SK-N-SH (cell line): ENCODE data around the gene SLC30A10. TPM values are rescaled to one million over a fixed set of nuclear protein-coding genes. Genes with fewer than 3 reads are reported as not detected.

ENCODE experiments used
- CTCF ChIA-PET: fragments of 300-600, 350-600 bp; formaldehyde crosslinking; extraction: SDS; loops from one replicate; lab custom pipeline; 2021; lab: Yijun Ruan, JAX
- POLR2A ChIA-PET: fragments of 350-600 bp; sonication (Branson Sonifier 250); formaldehyde crosslinking; extraction: SDS; loops from one replicate; lab custom pipeline; 2020; ENCODE audit warnings: antibody characterized with exemption, inconsistent platforms; lab: Yijun Ruan, JAX
- DNase-seq: peaks from one replicate; pipeline ENCODE4 v3.0.0; 2012
- H2AFZ ChIP-seq: fragments of 200-600 bp; sonication (generic); 2 replicates; pipeline ENCODE4 v1.8.1; 2016; ENCODE audit warnings: antibody characterized with exemption, mild to moderate bottlenecking, low read depth
- H3F3A ChIP-seq: fragments of 200-600 bp; sonication (generic); replicated peaks from 2 replicates; pipeline ENCODE3; 2016; ENCODE audit warnings: antibody characterized with exemption, mild to moderate bottlenecking; ENCODE audit not compliant: insufficient read depth
- H3K27ac ChIP-seq, 2 experiments: fragments of 200-500 bp in 1 of 2; fragments of 200-600 bp in 1 of 2; sonication (Bioruptor generic) in 1 of 2; sonication (generic), shearing (Covaris generic) in 1 of 2; 2 replicates each; pipeline versions ENCODE4 v1.5.1 to v1.6.1; 2014 to 2016; ENCODE audit warnings: low read depth in 2 of 2, inconsistent platforms in 1 of 2, low read length in 1 of 2, mild to moderate bottlenecking in 1 of 2, mixed read lengths in 1 of 2
- H3K27me3 ChIP-seq: fragments of 200-600 bp; sonication (generic), shearing (Covaris generic); 2 replicates; pipeline ENCODE4 v1.6.1; 2016; ENCODE audit warnings: mixed run types; ENCODE audit not compliant: insufficient read depth
- H3K36me3 ChIP-seq, 2 experiments: fragments of 200-500 bp in 1 of 2; fragments of 200-600 bp in 1 of 2; sonication (Bioruptor generic) in 1 of 2; sonication (generic) in 1 of 2; replicated peaks in 1 of 2; 2 replicates each; pipeline versions ENCODE3 to v1.5.1; 2014 to 2016; ENCODE audit warnings: low read length in 1 of 2, mild to moderate bottlenecking in 1 of 2; ENCODE audit not compliant: insufficient read depth in 2 of 2, control insufficient read depth in 1 of 2
- H3K4me1 ChIP-seq, 2 experiments: fragments of 200-500 bp in 1 of 2; fragments of 200-600 bp in 1 of 2; sonication (Bioruptor generic) in 1 of 2; sonication (generic), shearing (Covaris generic) in 1 of 2; 2 replicates each; pipeline versions ENCODE4 v1.5.1 to v1.6.1; 2014 to 2016; ENCODE audit warnings: low read depth in 1 of 2, low read length in 1 of 2, mixed run types in 1 of 2; ENCODE audit not compliant: insufficient read depth in 2 of 2, control insufficient read depth in 1 of 2
- H3K4me2 ChIP-seq: fragments of 200-600 bp; sonication (generic), shearing (Covaris generic); 2 replicates; pipeline ENCODE4 v1.6.1; 2017; ENCODE audit warnings: mixed run types
- H3K4me3 ChIP-seq, 2 experiments: fragments of 200-500 bp in 1 of 2; fragments of 200-600 bp in 1 of 2; sonication (Bioruptor generic) in 1 of 2; sonication (generic), shearing (Covaris generic) in 1 of 2; 2 replicates each; pipeline versions ENCODE4 v1.5.1 to v1.8.1; 2014 to 2016; ENCODE audit warnings: low read depth in 2 of 2, inconsistent platforms in 1 of 2, low read length in 1 of 2, mild to moderate bottlenecking in 1 of 2, mixed read lengths in 1 of 2, moderate library complexity in 1 of 2
- H3K79me2 ChIP-seq: fragments of 200-600 bp; sonication (generic); 2 replicates; pipeline ENCODE4 v1.8.1; 2017; ENCODE audit warnings: mild to moderate bottlenecking; ENCODE audit not compliant: insufficient read depth
- H3K9ac ChIP-seq: fragments of 200-600 bp; sonication (generic); 2 replicates; pipeline ENCODE4 v1.6.1; 2017; ENCODE audit warnings: mixed run types
- H3K9me2 ChIP-seq: fragments of 200-600 bp; sonication (generic); 2 replicates; pipeline ENCODE4 v1.6.1; 2017; ENCODE audit warnings: mixed run types
- H3K9me3 ChIP-seq: fragments of 200-600 bp; sonication (generic); 2 replicates; pipeline ENCODE4 v1.6.1; 2017; ENCODE audit warnings: mixed run types, mild to moderate bottlenecking, moderate library complexity
- H4K20me1 ChIP-seq: fragments of 200-600 bp; sonication (generic); 2 replicates; pipeline ENCODE4 v1.6.1; 2017; ENCODE audit warnings: mild to moderate bottlenecking, mixed run types; ENCODE audit not compliant: insufficient read depth
- CHD2 ChIP-seq: fragments of 150-350 bp; IDR thresholded peaks from 2 replicates; pipeline ENCODE4 v1.6.1; 2018; ENCODE audit warnings: low read length; ENCODE audit not compliant: partially characterized antibody
- ELF1 ChIP-seq: IDR thresholded peaks from 2 replicates; pipeline ENCODE4 v1.4.0; 2012
- EP300 ChIP-seq, 2 experiments: IDR thresholded peaks; 2 replicates each; pipeline versions ENCODE4 v1.4.0 to v1.6.1; 2012; ENCODE audit warnings: borderline replicate concordance in 1 of 2, low read depth in 1 of 2, low read length in 1 of 2
- EZH2phosphoT487 ChIP-seq: fragments of 200-600 bp; sonication (generic); IDR thresholded peaks from 2 replicates; pipeline ENCODE4 v1.6.1; 2017; ENCODE audit warnings: low read depth, mixed run types, mild to moderate bottlenecking, antibody characterized with exemption, moderate library complexity, borderline replicate concordance
- FOSL2 ChIP-seq: IDR thresholded peaks from 2 replicates; pipeline ENCODE4 v1.4.0; 2012; ENCODE audit warnings: low read depth, mild to moderate bottlenecking, moderate library complexity, borderline replicate concordance
- FOXJ3 ChIP-seq: sonication (generic); formaldehyde crosslinking; IDR thresholded peaks from 2 replicates; pipeline ENCODE4 v1.5.1; 2020; ENCODE audit warnings: mild to moderate bottlenecking, missing genetic modification reagents
- FOXM1 ChIP-seq: IDR thresholded peaks from 2 replicates; pipeline ENCODE4 v1.4.0; 2012; ENCODE audit warnings: low read depth, mild to moderate bottlenecking
- GATA2 ChIP-seq: sonication (generic); formaldehyde crosslinking; IDR thresholded peaks from 2 replicates; pipeline ENCODE4 v1.5.0; 2020; ENCODE audit warnings: mild to moderate bottlenecking, missing genetic modification reagents
- MXI1 ChIP-seq: IDR thresholded peaks from 2 replicates; pipeline ENCODE4 v1.6.1; 2012; ENCODE audit warnings: mild to moderate bottlenecking, low read depth, low read length, improper control_type of control experiment
- NFIC ChIP-seq: IDR thresholded peaks from 2 replicates; pipeline ENCODE4 v1.4.0; 2012; ENCODE audit warnings: borderline replicate concordance
- NRF1 ChIP-seq: IDR thresholded peaks from 2 replicates; pipeline ENCODE4 v1.6.1; 2012; ENCODE audit warnings: low read depth, mild to moderate bottlenecking, low read length
- POLR2AphosphoS5 ChIP-seq: IDR thresholded peaks from 2 replicates; pipeline ENCODE4 v1.6.1; 2012; ENCODE audit warnings: low read depth, low read length
- REST ChIP-seq: IDR thresholded peaks from 2 replicates; pipeline ENCODE4 v1.6.1; 2012; ENCODE audit warnings: mild to moderate bottlenecking, low read depth, low read length, moderate library complexity
- SIN3A ChIP-seq: IDR thresholded peaks from 2 replicates; pipeline ENCODE4 v1.6.1; 2012; ENCODE audit warnings: low read depth, mild to moderate bottlenecking, low read length, moderate library complexity, borderline replicate concordance
- TAF1 ChIP-seq: IDR thresholded peaks from 2 replicates; pipeline ENCODE4 v1.6.1; 2012; ENCODE audit warnings: low read depth, mild to moderate bottlenecking, low read length, moderate library complexity, borderline replicate concordance
- TEAD4 ChIP-seq: IDR thresholded peaks from 2 replicates; pipeline ENCODE4 v1.4.0; 2012; ENCODE audit warnings: mild to moderate bottlenecking, borderline replicate concordance; ENCODE audit not compliant: insufficient read depth
- YY1 ChIP-seq: IDR thresholded peaks from 2 replicates; pipeline ENCODE4 v1.4.0; 2012; ENCODE audit warnings: low read depth, mild to moderate bottlenecking
- WGBS: methylation state at CpG from one replicate; pipeline ENCODE4 v1.1.6; 2017; ENCODE audit warnings: low lambda C conversion rate; 5-methylcytosine and 5-hydroxymethylcytosine counted together
- polyA plus RNA-seq, 3 experiments: library from polyadenylated mRNA; depleted of rRNA; stranded (reverse); fragments of >200 nt; gene quantifications; 2 replicates each; pipeline ENCODE4 v1.2.3, GENCODE V29; 2012
- TF ChIP-seq, protein P1 (sequence below): fragments of 200-600 bp; sonication (generic); IDR thresholded peaks from 2 replicates; pipeline ENCODE4 v1.6.1; 2017; ENCODE audit warnings: antibody characterized with exemption, mild to moderate bottlenecking, moderate library complexity
- TF ChIP-seq, protein P2 (sequence below): fragments of 150-350 bp; IDR thresholded peaks from 2 replicates; pipeline ENCODE4 v1.6.1; 2017; ENCODE audit warnings: antibody characterized with exemption, low read length, low read depth, borderline replicate concordance

SLC30A10 gene
- polyA plus RNA-seq, 1 of the 3 experiments (the other 2 are of a cell fraction) = 0.02 TPM

- no peak overlapping the region for H3K27ac ChIP-seq
- CTCF ChIA-PET = interaction anchor here (1.2 kb wide), 1 partner anchor 10 kb away, joined by 3 read pairs; no protein-coding TSS in a partner anchor
- WGBS = 44% methylated on average over 3 of the region's 3 CpGs
- no peaks in the 10 kb centered on the region for H3K79me2 ChIP-seq
- H3K9ac ChIP-seq = no peak overlapping the region
- no peaks in the 10 kb centered on the region for H3K27me3 ChIP-seq
- H3K4me1 ChIP-seq = no peaks in the 10 kb centered on the region
- H3K9me3 ChIP-seq = no peaks in the 10 kb centered on the region
- H2AFZ ChIP-seq = no peak overlapping the region
- TF ChIP-seq YY1 = no peak
- TF ChIP-seq EZH2phosphoT487 = no peak
- TF ChIP-seq, protein P1, sequence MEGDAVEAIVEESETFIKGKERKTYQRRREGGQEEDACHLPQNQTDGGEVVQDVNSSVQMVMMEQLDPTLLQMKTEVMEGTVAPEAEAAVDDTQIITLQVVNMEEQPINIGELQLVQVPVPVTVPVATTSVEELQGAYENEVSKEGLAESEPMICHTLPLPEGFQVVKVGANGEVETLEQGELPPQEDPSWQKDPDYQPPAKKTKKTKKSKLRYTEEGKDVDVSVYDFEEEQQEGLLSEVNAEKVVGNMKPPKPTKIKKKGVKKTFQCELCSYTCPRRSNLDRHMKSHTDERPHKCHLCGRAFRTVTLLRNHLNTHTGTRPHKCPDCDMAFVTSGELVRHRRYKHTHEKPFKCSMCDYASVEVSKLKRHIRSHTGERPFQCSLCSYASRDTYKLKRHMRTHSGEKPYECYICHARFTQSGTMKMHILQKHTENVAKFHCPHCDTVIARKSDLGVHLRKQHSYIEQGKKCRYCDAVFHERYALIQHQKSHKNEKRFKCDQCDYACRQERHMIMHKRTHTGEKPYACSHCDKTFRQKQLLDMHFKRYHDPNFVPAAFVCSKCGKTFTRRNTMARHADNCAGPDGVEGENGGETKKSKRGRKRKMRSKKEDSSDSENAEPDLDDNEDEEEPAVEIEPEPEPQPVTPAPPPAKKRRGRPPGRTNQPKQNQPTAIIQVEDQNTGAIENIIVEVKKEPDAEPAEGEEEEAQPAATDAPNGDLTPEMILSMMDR = no peak
- no peak for TF ChIP-seq GATA2 (CRISPR knock-in tag)
- TF ChIP-seq NRF1 = no peak
- no peak for TF ChIP-seq CHD2
- no peak for TF ChIP-seq SIN3A
- no peak for TF ChIP-seq TAF1
- no peak for TF ChIP-seq MXI1
- no peak for TF ChIP-seq FOXM1
- TF ChIP-seq ELF1 = no peak
- no peak for TF ChIP-seq FOSL2
- TF ChIP-seq, protein P2, sequence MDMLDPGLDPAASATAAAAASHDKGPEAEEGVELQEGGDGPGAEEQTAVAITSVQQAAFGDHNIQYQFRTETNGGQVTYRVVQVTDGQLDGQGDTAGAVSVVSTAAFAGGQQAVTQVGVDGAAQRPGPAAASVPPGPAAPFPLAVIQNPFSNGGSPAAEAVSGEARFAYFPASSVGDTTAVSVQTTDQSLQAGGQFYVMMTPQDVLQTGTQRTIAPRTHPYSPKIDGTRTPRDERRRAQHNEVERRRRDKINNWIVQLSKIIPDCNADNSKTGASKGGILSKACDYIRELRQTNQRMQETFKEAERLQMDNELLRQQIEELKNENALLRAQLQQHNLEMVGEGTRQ = no peak
- TF ChIP-seq EP300 (IDR thresholded peaks at IDR 0.05; ENCODE audit: borderline replicate concordance in 1 of 2, low read depth in 1 of 2, low read length in 1 of 2) = no peak
- TF ChIP-seq POLR2AphosphoS5 = no peak
- no peak for TF ChIP-seq FOXJ3 (CRISPR knock-in tag)
- TF ChIP-seq TEAD4 = no peak
- no peak for TF ChIP-seq REST
- no peak for TF ChIP-seq NFIC
- no peaks in the 10 kb centered on the region for H3K36me3 ChIP-seq
- H3K9me2 ChIP-seq = no peaks in the 10 kb centered on the region
- DNase-seq = no peak
- no peaks in the 10 kb centered on the region for H4K20me1 ChIP-seq
- no peak overlapping the region for H3K4me2 ChIP-seq
- no peak overlapping the region for H3K4me3 ChIP-seq
- no peaks in the 10 kb centered on the region for H3F3A ChIP-seq
- POLR2A ChIA-PET = no interaction called here
Observed at GRCh38 chr1:219940707-219941106, 12.3 kb upstream of the SLC30A10 start.
